HK-2 (cell line): ENCODE data around the gene PLCH1.

Source experiments
- DNase-seq: peaks from one replicate; pipeline ENCODE4 v3.0.0-alpha.2; 2018; ENCODE audit not compliant: unreplicated experiment

PLCH1 gene, protein sequence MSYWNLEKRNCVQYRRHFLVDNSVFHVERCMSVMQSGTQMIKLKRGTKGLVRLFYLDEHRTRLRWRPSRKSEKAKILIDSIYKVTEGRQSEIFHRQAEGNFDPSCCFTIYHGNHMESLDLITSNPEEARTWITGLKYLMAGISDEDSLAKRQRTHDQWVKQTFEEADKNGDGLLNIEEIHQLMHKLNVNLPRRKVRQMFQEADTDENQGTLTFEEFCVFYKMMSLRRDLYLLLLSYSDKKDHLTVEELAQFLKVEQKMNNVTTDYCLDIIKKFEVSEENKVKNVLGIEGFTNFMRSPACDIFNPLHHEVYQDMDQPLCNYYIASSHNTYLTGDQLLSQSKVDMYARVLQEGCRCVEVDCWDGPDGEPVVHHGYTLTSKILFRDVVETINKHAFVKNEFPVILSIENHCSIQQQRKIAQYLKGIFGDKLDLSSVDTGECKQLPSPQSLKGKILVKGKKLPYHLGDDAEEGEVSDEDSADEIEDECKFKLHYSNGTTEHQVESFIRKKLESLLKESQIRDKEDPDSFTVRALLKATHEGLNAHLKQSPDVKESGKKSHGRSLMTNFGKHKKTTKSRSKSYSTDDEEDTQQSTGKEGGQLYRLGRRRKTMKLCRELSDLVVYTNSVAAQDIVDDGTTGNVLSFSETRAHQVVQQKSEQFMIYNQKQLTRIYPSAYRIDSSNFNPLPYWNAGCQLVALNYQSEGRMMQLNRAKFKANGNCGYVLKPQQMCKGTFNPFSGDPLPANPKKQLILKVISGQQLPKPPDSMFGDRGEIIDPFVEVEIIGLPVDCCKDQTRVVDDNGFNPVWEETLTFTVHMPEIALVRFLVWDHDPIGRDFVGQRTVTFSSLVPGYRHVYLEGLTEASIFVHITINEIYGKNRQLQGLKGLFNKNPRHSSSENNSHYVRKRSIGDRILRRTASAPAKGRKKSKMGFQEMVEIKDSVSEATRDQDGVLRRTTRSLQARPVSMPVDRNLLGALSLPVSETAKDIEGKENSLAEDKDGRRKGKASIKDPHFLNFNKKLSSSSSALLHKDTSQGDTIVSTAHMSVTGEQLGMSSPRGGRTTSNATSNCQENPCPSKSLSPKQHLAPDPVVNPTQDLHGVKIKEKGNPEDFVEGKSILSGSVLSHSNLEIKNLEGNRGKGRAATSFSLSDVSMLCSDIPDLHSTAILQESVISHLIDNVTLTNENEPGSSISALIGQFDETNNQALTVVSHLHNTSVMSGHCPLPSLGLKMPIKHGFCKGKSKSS (N-terminal part only)

DNA sequence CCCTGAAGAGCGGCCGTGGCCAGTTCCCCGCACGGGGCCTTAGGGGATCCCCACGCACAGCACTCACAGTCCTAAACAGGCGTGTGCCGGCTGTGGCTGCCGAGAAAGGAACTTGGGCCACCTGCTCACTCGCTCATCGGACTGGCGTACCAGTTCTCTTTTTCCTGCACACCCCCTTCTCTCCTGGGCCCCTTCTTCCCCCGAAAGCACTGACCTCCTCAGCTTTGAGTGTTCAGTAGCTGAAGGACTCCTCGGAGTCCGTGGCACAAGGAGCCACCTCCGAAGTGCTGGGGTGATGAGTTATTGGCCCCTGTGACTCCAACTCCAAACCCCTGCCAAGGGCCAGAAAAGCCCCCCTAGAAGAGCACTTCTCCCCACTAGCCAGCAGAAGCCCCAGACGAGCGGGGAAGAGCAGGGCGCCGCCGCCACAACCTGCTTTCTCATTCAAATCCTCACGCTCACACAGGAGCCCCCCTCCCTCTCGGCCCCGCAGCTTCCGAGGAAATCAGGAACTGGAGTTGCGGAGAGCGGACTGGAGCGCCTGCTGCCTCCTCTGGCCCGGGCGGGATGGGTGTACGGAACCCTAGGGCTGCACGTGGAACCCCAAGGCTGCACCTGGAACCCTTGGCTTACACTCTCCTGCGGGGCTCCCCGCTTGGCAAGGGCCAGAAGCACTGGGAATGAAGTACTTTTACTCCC, at the start of gene PLCH1:
PLCH1 (minus strand) TSS at position 446 of the 699 bp plus-strand sequence. CDS start 40,847 bp downstream, outside the sequence.
- DNase-seq = peak; percentile 67

DNA sequence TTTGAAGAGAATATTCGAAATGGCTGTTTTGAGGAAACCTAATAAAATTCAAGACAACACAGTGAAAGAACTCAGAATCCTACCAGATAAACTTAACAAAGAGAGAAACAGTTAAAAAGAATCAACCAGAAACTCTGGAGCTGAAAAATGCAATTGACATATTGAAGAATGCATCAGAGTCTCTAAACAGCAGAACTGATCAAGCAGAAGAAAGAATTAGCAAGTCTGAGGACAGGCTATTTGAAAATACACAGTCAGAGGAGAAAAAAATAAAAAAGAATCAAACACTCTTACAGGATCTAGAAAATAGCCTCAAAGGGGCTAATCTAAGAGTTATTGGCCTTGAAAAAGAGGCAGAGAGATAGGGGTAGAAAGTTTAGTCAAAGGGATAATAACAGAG, 47.7 kb upstream of the PLCH1 start:
- no peak for DNase-seq

DNA sequence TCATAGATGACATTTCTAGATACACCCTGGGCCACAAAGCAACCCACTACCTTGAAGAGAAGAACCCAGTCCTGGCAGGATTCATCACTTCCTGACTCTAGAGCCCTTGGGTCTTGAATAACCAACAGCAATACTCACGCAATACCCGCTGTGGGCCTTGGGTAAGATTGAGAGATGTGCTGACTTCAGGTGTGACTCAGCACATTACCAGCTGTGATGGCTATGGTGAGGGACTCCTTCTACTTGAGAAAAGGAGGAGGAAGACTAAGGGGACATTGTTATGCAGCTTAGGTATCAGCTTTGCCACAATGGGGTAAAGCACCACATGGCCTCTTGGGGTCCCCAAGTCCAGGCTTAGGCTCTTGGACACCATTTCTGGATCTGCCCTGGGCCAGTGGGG, 46.3 kb upstream of the PLCH1 start:
- peak; percentile 20 for DNase-seq

DNA sequence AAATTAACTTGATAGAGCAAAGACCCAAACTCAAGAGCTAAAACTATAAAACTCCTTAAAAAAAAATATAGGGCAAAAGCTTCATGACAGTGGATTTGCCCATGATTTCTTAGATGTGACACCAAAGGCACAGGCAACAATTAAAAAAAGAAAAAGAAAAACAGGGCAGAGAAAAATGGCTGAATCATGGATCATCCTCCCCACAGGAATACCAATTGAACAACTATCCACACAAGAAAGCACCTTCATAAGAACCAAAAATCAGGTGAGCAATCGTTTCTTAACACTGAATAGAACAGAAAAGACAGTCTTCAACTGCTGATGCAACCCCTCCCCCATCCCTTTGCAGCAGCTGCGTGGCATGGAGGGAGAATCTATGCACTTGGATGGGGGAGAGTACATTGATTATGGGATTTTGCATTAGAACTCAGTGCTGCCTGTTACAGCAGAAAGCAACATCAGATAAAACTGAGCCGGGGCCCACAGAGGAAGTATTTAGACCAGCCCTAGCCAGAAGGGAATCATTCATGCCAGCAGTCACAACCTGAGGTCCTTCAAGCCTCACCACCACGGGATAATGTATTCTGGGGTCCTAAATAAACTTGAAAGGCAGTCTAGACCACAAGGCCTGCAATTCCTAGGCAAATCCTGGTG, 45.5 kb upstream of the PLCH1 start:
- no peak for DNase-seq

DNA sequence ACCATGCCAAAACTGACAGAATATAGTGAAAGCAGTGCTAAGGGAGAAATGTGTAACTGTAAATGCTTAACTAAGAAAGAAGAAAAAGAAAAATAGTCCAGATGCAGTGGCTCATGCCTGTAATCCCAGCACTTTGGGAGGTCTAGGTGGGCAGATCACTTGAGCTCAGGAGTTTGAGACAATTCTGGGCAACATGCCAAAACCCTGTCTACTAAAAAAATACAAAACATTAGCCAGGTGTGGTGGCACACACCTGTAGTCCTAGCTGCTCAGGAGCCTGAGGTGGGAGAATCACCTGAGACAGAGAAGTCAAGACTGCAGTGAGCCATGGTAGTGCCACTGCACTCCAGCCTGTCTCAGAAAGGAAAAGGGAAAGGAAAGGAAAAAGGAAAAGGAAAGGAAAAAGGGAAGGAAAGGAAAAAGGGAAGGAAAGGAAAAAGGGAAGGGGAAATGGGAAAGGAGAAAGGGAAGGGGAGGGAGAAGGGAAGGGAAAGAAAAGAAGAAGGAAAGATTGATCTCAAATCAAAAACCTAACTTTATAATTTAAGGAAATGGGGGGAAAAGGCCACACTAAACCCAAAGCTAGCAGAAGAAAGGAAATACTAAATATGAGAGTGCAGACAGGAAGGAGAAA, 40.9 kb upstream of the PLCH1 start:
- no peak for DNase-seq

DNA sequence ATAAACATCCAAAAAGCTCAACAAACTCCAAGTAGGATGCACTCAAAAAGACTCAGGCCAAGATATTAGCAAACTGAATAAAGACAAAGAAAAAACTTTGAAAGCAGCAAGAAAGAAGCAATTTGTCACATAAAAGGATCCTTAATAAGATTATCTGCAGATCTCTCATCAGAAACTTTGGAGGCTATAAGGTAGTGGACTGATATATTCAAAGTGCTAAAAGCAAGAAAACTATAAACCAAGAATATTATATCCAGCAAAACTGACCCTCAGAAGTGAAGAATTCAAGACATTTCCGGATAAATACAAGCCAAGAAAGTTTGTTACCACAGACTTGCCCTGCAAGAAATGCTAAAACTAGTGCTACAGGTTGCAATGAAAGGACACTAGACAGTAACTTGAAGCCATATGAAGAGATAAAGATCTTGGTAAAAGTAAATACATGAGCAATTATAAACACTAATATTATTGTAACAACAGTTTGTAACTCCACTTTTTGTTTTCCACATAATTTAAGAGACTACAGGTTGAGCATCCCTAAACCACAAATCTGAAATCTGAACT, 37.6 kb upstream of the PLCH1 start:
- DNase-seq = no peak

DNA sequence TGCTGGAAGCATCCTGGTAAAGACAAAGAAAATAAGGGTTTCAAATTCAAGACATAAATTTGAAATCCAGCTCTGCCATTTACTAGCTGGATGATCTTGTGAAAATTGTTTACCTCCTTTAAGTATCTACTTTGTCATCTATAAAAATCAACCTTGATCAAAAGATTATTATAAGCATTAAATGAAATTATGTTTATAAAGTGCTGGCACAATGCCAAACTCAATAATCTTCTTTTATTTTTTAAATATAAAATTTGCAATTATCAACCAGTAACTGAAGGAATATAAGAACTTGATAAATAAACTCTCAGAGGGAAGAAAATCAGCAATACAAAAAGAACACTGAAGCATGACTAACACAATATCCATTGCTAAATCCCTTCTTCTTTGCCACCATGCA, 35.4 kb upstream of the PLCH1 start:
- DNase-seq = no peak

DNA sequence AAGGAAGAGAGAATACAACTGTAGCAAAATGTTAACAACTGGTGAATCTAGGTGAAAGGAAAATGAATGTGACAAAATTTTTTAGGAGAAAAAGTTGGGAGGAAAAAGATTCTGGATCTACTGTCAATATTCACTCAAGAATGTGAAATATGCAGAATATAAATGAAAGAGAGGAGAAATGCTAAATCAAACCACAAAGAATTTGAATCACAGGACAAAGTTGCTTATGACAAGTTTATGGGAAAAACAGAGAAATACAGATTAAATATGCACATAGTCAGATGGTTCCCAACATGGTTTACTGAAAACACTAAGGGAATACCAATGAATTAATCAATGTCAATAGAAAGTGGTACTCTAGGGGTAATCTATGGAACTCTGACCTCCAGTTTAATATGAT, 33.6 kb upstream of the PLCH1 start:
- no peak for DNase-seq

DNA sequence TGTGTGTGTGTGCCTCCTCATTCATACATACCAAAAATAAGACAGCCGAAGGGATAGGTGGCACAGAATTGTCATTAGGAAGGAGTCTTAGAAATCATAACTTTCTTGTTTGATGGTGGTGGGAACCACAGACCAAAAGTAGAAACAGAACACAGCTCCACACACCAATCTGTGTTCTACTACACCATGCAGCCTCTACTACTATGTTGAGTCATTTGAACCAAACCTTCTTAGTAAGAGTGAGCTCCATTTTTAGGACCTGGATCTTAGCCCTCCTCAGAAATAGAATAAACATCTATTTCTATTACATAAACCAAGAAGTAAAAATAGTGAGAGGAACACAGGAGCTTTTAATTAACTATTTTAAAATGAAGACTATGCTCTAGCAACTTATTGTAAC, 27.9 kb upstream of the PLCH1 start:
- DNase-seq = no peak

DNA sequence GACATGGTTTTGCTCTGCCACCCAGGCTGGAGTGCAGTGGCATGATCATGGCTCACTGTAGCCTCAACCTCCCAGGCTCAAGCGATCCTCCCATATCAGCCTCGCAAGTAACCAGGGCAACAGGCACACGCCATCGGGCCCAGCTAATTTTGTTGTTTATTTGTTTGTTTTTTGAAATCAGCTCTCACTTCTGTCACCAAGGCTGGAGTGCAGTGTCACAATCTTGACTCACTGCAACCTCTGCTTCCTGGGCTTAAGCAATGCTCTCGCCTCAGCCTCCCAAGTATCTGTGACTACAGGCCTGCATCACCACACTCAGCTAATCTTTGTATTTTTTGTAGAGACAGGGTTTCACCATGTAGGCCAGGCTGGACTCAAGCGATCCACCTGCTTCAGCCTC, 26.3 kb upstream of the PLCH1 start:
- no peak for DNase-seq

DNA sequence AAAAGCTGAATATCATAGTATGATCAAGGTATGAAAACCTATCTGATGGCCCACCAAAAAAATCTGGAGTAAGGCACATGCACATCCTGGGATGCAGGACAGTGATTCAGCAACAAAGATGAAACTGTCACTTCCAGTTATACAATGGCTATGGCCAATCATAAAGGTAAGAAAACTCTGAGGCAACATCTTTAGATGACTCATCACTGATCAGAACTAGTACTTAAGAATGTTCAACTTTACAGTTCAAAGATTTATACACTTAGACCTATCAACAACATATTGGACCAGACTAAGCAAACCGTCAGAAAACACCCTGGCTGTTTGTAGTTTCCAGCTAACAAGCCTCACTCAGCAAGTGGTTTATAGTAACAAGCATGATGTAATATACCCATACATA, 21.3 kb upstream of the PLCH1 start:
- DNase-seq = no peak

DNA sequence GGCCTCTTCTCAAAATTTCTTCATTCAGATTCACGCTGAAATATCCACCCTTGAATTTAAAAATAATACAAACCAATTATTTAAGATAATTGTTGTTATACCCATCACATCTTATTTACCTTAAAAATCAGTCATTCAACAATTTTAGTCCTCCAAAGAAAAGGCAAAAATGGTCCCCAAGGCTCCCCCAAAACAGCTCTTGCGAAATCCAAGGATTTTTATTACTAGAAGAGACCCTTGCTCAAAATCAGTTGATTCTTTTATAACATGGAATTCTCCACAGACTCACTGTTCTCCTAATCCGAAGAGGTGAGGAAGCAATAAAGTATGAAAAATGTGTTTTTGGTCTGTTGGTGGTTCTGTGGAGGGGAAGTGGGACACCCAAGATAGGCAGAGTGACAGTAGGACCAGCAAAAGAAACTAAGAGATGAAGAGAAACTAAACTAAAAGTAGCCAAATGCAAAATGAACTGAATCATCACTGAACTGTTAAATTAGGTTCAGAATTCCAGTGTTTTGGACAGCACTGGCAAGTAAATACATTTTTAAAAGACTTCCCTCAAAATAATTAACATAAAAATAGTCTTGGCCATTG, 19.1 kb upstream of the PLCH1 start:
- DNase-seq = no peak

DNA sequence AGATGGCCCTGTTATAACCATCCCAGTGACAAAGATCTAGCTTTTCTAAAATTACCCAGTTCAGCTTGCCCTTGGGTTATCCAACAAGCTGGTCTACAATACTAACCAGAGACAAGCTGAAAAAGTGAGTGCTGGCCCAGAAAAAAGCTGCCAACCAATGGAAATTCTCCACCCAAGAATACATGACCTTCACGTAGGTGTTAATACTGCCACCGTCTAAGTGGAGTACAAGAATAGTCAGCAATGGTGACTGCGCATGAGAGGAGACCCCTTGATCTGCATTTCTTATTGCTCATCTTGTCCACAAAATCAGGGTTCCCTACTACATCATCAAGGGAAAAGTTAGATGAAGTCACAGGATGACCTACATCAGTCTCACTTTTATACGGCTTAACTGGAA, 15.8 kb upstream of the PLCH1 start:
- DNase-seq = no peak

DNA sequence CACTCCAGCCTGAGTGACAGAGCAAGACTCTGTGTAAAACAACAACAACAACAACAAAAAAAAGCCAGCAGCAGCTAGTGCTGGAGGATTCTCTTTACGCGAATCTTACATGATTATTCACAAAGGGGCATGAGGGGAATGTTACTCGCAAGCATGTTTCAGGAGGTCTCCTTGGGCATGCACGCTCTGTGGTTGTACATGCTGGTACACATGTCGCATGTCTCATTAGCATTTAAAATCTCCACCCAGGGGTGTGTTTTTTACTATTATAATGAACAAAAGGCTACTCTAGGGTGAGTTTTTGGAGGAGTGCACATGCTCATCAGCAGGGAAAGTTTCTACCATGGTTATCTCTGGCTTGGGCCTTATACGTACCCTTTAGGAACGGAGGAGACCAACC, 12.7 kb upstream of the PLCH1 start:
- DNase-seq = no peak

DNA sequence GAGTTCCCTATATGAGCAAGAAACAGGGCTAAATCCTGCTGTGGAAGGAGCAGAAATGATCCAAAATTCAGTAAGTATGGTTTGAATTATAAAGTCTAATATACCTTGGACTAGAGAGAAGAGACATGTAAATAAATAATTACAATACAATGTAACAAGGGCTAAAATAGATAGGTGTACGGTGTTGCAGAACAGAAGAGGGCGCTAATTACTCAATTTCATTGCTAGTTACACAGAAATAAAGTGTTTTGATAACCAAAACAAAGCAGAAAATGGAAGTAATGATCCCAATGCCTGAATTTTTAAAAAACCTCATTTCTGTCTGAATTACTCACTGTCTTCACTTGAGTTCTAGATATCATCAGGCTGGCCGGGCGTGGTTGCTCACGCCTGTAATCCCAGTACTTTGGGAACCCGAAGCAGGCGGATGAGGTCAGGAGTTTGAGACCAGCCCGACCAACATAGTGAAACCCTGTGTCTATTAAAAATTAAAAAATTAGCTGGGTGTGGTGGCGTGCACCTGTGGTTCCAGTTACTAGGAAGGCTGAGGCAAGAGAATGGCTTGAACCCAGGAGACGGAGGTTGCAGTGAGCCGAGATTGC, 8.3 kb upstream of the PLCH1 start:
- no peak for DNase-seq

DNA sequence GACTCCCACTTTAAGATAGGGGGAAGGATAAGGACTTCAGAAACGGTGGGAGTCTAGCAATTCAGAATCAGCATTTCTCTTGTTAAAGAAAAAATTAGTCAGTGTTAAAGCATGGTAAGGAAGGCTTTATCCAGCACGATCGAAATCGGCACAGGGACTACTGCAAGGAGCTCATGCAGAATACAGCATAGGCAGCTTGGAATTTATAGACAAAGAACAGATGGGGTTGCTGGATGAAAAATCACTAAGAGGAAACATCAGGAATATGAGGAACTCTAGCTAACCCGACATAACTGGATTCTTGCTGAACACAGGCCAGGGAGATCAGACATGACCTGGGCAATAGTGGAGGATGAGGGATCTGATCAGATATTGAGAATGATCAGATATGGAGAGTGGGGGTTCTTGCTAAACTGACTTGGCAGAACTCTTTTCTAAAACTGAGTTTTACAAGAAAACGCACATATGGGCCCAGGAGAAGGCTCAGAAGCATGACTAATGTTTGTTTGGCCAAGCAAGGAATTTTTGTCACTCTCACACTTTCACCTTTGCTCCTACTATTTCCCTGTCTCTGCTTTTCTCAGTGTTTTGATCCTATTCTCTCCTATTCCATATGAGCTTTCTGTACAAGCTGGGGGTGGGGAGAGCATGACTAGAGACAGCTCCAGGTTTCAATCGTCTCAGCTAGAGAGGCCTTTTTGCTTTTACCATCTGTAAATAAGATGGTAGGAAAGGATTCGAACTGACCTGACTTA, 3.9 kb upstream of the PLCH1 start:
- no peak for DNase-seq

DNA sequence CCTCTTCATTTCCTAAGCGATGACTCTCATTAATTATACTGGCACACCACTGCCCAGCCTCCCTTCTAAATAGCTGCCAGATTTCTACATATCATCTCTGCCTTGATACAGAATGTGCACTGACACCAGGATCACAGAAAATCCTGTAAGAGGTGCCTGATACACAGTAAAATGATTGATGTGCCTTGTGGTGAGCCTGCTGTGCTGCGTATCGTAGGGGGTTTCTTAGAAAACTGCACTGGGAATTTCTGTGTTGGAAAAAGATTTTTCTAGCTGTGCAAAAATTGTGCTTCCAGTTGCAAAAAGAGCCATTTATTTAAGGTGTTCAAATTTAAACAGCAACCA, 3.0 kb upstream of the PLCH1 start:
- no peak for DNase-seq

DNA sequence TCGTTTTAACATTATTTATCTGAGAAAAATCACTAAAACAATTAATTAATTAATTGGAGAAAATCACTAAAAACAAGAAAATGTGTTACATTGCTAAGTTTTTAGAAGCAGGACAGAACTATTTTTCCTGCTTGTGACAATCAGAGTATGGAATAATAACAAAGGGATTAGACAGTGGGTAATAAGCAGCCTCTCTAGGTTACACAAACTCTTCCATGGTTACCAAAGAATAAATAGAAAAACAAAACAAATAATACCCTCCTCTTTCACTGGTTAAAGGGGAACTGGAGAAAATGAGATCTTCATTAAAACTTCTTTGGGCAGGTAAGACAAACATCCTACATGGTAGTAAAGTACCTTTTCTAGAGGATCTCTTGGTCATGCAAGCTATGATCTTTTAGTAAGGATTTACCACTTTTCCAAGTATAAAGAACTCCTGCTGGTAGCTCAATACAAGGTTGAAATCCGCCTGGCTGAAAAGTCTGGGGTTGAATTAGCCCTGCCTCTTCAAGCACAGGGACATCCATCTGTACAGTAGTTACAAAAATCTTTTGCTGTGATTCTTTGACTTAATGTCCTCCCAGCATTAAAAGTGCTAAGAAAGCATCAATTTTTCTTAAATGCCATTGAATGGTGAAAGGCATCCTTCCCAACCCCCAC, 2.5 kb upstream of the PLCH1 start:
- no peak for DNase-seq
